Duodenal mucosa (tissue), 2 donors: Measurements from ENCODE around the gene MAGT1.
"Not testable (repeated sequence)": the region's sequence is repeated elsewhere in the genome, so short reads cannot be mapped to it uniquely, and the experiment has no call there.

Experiments used
- H3K27ac ChIP-seq: one replicate; pipeline ENCODE4 v1.7.0; 2013; ENCODE audit warnings: low read depth, low read length
- H3K27me3 ChIP-seq, 2 donors: one replicate each; pipeline ENCODE4 v1.7.0; 2013; ENCODE audit warnings: low read length in 2 of 2, control low read depth in 1 of 2; ENCODE audit not compliant: insufficient read depth in 2 of 2, control insufficient read depth in 1 of 2
- H3K36me3 ChIP-seq, 2 donors: one replicate each; pipeline ENCODE4 v1.7.0; 2013; ENCODE audit warnings: low read length in 2 of 2, control low read depth in 1 of 2; ENCODE audit not compliant: insufficient read depth in 2 of 2, control insufficient read depth in 1 of 2
- H3K4me1 ChIP-seq, 2 donors: one replicate each; pipeline ENCODE4 v1.7.0; 2013; ENCODE audit warnings: low read length in 2 of 2, control low read depth in 1 of 2; ENCODE audit not compliant: insufficient read depth in 2 of 2, control insufficient read depth in 1 of 2
- H3K4me3 ChIP-seq, 2 donors: one replicate each; pipeline ENCODE4 v1.7.0; 2013; ENCODE audit warnings: low read length in 2 of 2, low read depth in 1 of 2
- H3K9ac ChIP-seq, 2 donors: one replicate each; pipeline ENCODE4 v1.7.0; 2013; ENCODE audit warnings: low read length in 2 of 2, low read depth in 1 of 2
- H3K9me3 ChIP-seq, 2 donors: one replicate each; pipeline ENCODE4 v1.7.0; 2013; ENCODE audit warnings: low read length in 2 of 2, control low read depth in 1 of 2; ENCODE audit not compliant: control insufficient read depth in 1 of 2

MAGT1 gene

DNA sequence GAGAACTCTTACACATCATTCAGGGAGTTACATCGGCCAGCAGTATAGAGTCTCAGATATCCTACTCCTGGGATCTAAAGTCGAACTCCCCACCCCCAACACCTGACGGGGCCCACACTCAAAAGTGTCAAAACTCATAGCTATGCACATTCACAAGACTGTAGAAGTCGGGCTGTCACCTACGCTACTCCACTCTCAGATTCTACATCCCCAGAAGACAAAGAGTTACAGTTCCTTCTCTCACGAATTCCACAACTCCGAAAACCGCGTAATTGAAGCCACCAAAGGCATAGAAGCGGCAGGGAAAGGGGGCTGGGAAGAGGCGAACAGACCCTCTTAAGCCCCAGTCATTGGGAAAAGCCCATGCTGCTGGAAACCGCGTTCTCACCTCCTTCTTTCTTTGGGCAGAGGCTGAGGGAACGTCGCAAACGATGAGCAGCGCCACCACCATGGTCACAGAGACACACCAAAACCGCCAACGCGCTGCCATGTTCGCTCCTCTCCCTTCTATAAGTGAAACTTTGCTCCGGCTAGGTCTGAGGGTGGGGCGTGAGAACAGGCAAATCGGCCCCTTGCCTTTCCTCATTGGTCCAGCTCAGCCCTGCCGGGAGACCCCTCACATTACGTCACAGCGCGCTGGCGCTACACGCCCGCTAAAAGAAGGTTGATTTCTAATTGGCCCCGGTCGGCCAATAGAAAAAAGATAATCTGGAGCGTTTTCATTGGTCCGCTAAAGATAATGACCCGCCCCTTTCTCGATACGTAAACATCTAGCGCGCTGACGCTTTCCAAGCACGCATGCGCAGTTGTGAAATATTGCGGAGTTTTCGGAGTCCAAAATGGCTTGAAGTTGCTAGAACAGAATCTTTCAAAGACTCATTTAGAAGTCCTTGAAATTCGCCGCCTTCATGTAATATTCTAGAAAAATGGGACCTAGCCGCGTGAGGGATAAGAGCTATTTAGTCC is at the start of gene MAGT1:
TSS of gene MAGT1 (minus strand) at position 515 of the 966 bp plus-strand sequence. CDS start at position 490, 25 bp downstream.
- Histone ChIP-seq H3K27ac (peak within 1 kb of the TSS; percentile 88), H3K36me3 (no peaks in the 10 kb centered on the region), H3K27me3 (no peaks in the 10 kb centered on the region)

DNA sequence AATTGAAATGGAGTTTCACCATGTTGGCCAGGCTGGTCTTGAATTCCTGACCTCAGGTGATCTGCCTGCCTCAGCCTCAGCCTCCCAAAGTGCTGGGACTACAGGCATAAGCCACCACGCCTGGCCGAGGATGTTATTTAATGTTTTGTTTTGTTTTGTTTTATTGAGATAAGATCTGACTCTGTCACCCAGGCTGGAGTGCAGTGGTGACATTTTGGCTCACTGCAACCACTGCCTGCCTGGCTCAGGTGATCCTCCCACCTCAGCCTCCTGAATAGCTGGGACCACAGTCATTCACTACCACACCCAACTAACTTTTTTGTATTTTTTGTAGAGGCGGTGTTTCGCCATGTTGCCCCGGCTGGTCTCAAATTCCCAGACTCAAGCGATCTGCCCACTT is 49.8 kb upstream of the MAGT1 start:
- H3K36me3 ChIP-seq, H3K27ac ChIP-seq, H3K9ac ChIP-seq, H3K4me1 ChIP-seq, H3K9me3 ChIP-seq, H3K27me3 ChIP-seq, H3K4me3 ChIP-seq: not testable (repeated sequence)

More for the DNA sequence above, at the start of gene MAGT1:
- Histone ChIP-seq H3K4me3 (peak within 1 kb of the TSS; percentile 84 to 94), H3K9me3 (no peaks in the 10 kb centered on the region), H3K9ac (peak within 1 kb of the TSS; percentile 91 to 98), H3K4me1 (peaks cover 5 to 7% of the 10 kb centered on the region in 2 donors)

DNA sequence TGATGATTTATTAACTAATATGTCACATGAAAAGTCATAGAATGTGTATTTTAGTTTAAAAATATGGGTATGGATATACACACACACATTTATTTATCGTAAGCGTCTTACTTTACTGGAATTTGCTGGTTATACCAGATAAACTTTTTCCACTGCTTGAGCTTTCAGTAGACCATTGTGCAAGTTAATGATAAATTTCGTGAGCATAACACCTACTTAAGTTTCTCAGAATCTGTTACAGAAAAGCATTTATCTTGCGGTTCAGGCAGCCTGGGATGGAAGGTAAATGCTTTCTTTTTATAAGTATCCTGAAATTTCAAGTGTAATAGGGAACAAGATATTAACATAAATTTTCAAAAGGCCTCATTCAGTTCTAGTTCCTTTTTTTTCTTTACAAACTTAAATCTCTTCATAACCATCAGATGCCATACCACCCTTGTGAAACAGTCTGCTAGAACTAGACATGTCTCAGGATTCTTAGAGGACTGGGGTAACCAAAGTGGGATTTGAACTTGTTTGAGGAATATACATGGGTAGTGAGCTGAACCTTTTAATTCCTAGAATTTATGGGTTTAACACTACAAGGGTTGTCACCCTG is 42.9 kb upstream of the MAGT1 start:
- no peak overlapping the region for H3K27ac ChIP-seq
- peaks cover 2 to 4% of the 10 kb centered on the region in 2 donors for H3K4me1 ChIP-seq
- no peak overlapping the region for H3K4me3 ChIP-seq
- no peaks in the 10 kb centered on the region for H3K36me3 ChIP-seq
- H3K9ac ChIP-seq = no peak overlapping the region
- no peaks in the 10 kb centered on the region for H3K27me3 ChIP-seq
- H3K9me3 ChIP-seq = no peaks in the 10 kb centered on the region

DNA sequence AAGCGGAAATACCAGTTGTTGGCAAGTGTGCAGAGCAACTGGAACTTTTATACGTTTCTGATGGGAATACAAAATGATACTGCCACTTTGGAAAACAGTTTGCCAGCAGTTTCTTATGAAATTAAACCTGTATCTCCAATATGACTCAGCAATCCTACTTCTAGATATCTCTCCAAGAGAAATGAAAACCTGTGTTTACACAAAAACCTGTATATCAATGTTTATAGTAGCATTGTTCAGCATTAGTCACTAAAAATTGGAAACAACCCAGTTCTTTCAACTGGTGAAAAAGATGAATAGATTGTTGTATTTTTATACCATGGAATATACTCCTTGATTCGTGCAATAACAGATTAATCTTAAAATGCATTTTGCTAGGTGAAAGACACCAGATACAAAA is 42.1 kb upstream of the MAGT1 start:
- Histone ChIP-seq H3K36me3 (no peaks in the 10 kb centered on the region), H3K27ac (no peak overlapping the region), H3K27me3 (no peaks in the 10 kb centered on the region)

DNA sequence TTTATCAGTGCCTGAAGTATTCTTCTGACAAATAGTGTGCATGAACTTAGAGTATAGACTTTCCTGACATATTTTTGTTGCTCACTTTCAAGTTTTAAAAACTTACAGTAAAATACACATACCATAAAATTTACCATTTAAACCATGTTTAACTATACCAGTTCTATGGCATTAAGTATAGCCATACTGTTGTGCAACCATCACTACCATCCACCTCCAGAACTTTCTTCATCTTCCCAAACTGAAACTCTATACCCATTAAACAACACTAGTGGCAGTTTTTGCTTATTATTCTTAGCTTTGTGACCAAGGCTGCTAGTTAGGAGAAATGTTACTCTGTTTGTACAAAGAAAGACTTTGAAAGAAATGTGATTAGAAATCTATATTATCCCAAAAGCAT is 41.1 kb upstream of the MAGT1 start:
- Histone ChIP-seq H3K36me3 (no peaks in the 10 kb centered on the region), H3K27me3 (no peaks in the 10 kb centered on the region), H3K4me3 (no peak overlapping the region), H3K9me3 (no peaks in the 10 kb centered on the region), H3K4me1 (peaks cover 0 to 4% of the 10 kb centered on the region in 2 donors), H3K9ac (no peak overlapping the region), H3K27ac (no peak overlapping the region)

More for the DNA sequence above, 42.1 kb upstream of the MAGT1 start:
- Histone ChIP-seq H3K4me3 (no peak overlapping the region), H3K4me1 (peaks cover 2 to 4% of the 10 kb centered on the region in 2 donors), H3K9ac (no peak overlapping the region), H3K9me3 (no peaks in the 10 kb centered on the region)

DNA sequence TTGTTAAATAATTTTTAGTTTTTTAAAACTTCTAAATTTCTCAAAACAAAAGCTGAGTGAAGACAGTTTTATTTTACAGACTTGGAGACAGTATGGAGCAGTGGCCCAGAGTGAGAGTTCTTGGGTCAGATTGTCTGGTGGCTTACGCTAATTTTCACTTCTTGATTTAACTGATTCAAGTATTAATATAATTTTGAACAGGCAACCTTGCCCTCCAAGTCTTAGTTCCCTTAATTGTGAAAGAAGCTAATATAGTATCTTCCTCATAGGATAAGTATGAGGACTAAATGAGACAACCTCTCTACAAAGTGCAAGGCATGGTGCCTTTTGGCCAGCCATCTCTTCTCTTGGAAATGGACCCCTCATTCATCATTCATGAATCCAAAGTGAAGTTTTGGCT is 40.7 kb upstream of the MAGT1 start:
- Histone ChIP-seq H3K27me3 (no peaks in the 10 kb centered on the region), H3K4me1 (peaks cover 0 to 4% of the 10 kb centered on the region in 2 donors), H3K27ac (no peak overlapping the region), H3K36me3 (no peaks in the 10 kb centered on the region), H3K4me3 (no peak overlapping the region), H3K9ac (no peak overlapping the region), H3K9me3 (no peaks in the 10 kb centered on the region)

DNA sequence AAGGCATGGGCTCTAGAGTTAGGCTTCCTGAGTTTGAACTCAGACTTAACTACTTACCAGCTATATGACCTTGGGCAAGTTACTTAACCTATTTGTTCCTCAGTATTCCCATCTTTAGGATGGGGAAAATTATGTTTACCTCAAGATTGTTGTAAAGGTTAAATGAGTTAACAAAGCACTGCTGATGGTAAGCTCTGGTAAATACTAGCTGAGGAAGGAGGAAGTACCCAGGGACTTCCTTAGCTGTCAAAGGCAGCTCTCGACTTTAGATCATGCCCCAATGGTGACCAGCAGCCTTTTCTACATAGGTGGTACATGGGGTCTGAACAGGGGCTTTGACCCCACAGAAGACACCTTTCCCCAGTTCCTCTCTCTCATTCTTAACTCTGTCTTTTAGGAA is 35.3 kb upstream of the MAGT1 start:
- Histone ChIP-seq H3K27me3 (no peaks in the 10 kb centered on the region), H3K4me3 (no peak overlapping the region), H3K36me3 (no peaks in the 10 kb centered on the region), H3K4me1 (no peaks in the 10 kb centered on the region), H3K9me3 (no peaks in the 10 kb centered on the region), H3K9ac (no peak overlapping the region), H3K27ac (no peak overlapping the region)

DNA sequence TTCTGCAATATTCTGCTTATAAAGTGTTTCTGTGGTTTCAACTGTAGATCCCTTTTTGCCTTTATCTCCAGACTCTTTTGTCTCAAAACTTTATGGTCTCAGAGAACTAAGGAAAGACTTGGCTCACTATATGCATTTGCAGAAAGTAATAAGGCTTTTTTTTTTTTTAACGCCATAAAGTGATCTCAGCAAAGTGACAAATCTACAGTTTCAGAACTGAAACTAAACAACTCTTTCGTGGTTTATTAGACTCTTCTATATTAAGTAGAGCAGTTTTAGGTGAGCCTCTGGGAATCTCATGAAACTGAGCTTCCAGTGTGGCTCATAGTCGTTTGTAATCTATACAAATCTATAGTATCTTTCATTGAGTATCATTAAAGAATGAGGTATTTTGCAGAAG is 30.5 kb upstream of the MAGT1 start:
- no peak overlapping the region for H3K27ac ChIP-seq
- H3K4me1 ChIP-seq = no peaks in the 10 kb centered on the region
- no peak overlapping the region for H3K9ac ChIP-seq
- no peaks in the 10 kb centered on the region for H3K27me3 ChIP-seq
- no peaks in the 10 kb centered on the region for H3K36me3 ChIP-seq
- H3K4me3 ChIP-seq = no peak overlapping the region
- H3K9me3 ChIP-seq = no peaks in the 10 kb centered on the region

DNA sequence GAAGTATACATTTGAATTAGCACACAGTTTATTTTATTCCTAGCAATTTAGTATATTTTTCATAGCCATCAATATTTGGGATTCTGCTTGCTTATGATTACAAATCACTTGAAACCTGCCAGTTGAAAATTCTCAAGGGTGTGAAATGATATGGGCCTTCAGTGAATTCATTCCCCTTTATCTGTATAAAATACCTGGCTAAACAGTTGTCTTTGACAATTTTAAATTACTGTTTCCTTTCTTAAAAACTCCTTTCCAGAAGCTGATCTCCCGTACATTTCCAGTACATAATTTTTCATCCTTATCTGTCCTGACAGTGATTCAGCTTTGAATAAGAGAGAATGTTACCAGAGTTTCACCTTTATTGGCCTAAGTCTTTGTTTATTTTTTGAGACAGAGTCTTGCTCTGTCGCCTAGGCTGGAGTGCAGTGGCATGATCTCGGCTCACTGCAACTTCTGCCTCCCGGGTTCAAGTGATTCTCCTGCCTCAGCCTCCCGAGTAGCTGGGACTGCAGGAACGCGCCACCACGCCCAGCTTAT is 29.2 kb upstream of the MAGT1 start:
- Histone ChIP-seq H3K27ac (no peak overlapping the region), H3K9me3 (no peaks in the 10 kb centered on the region), H3K4me1 (no peaks in the 10 kb centered on the region), H3K27me3 (no peaks in the 10 kb centered on the region), H3K9ac (no peak overlapping the region), H3K4me3 (no peak overlapping the region), H3K36me3 (no peaks in the 10 kb centered on the region)

DNA sequence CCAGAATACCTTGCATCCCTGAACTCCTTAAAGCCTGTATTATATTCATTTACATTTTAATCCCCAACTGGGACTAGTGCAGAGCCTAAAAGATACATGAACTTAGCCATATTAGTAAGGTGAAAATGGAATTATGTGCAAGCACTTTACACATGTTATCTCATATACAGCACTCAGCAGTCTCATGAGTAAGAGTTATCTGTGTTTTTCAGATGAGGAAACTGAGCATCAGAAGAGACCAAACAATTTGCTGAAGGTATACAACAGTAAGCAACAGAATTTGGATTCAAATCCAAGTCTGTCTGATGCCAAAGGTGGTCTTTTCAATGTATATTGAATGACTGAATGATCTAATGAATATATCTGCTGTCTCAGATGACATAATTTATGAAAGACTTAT is 27.6 kb upstream of the MAGT1 start:
- Histone ChIP-seq H3K4me3 (no peak overlapping the region), H3K9me3 (no peaks in the 10 kb centered on the region), H3K9ac (no peak overlapping the region), H3K27me3 (no peaks in the 10 kb centered on the region), H3K27ac (no peak overlapping the region), H3K4me1 (no peaks in the 10 kb centered on the region), H3K36me3 (no peaks in the 10 kb centered on the region)
